PC-9 (cell line): Measurements from ENCODE around the gene EIF4ENIF1. TPM values are rescaled to one million over a fixed set of nuclear protein-coding genes. Genes with fewer than 3 reads are reported as not detected.

Source experiments
- BruUV-seq: library from RNA; stranded (reverse); fragments of 400-500 nt; replicated peaks from 2 replicates; lab custom pipeline; 2021; lab: Mats Ljungman, UMichigan
- CTCF ChIA-PET: fragments of 300-600 bp; sonication (Branson Sonifier 250); formaldehyde crosslinking; loops from one replicate; lab custom pipeline; 2022; ENCODE audit warnings: antibody characterized with exemption; lab: Charles Lee
- POLR2A ChIA-PET: fragments of 300-600 bp; sonication (Branson Sonifier 250); formaldehyde crosslinking; loops from one replicate; lab custom pipeline; 2022; ENCODE audit warnings: antibody characterized with exemption; ENCODE audit not compliant: unreplicated experiment; lab: Charles Lee
- DNase-seq, 2 experiments: peaks; one replicate each; pipeline versions ENCODE4 v3.0.0 to v3.0.0-alpha.2; 2015 to 2022; ENCODE audit warnings: mixed read lengths in 1 of 2
- H2AFZ ChIP-seq: fragments of 200-600 bp; sonication (generic); 2 replicates; pipeline ENCODE4 v1.8.1; 2017; ENCODE audit warnings: antibody characterized with exemption
- H3F3A ChIP-seq: fragments of 200-600 bp; sonication (generic); 2 replicates; pipeline ENCODE4 v1.8.1; 2017; ENCODE audit warnings: antibody characterized with exemption, mild to moderate bottlenecking, low read depth; ENCODE audit not compliant: insufficient read depth
- H3K27ac ChIP-seq: fragments of 200-600 bp; sonication (generic); 2 replicates; pipeline ENCODE4 v1.6.1; 2016; ENCODE audit warnings: mixed run types
- H3K27me3 ChIP-seq: fragments of 200-600 bp; sonication (generic); 2 replicates; pipeline ENCODE4 v1.6.1; 2016; ENCODE audit warnings: low read depth, mixed run types; ENCODE audit not compliant: insufficient read depth
- H3K36me3 ChIP-seq: fragments of 200-600 bp; sonication (generic); 2 replicates; pipeline ENCODE4 v1.6.1; 2016; ENCODE audit warnings: low read depth, mixed run types
- H3K4me1 ChIP-seq: fragments of 200-600 bp; sonication (generic); replicated peaks from 2 replicates; pipeline ENCODE4 v1.6.1; 2016; ENCODE audit warnings: mixed run types; ENCODE audit not compliant: insufficient read depth
- H3K4me2 ChIP-seq: fragments of 200-600 bp; sonication (generic); 2 replicates; pipeline ENCODE4 v1.6.1; 2017; ENCODE audit warnings: mixed run types
- H3K4me3 ChIP-seq: fragments of 200-600 bp; sonication (generic); 2 replicates; pipeline ENCODE4 v1.6.1; 2016; ENCODE audit warnings: mixed run types
- H3K79me2 ChIP-seq: fragments of 200-600 bp; sonication (generic); 2 replicates; pipeline ENCODE4 v1.6.1; 2017; ENCODE audit warnings: low read depth, mixed run types
- H3K9me2 ChIP-seq: fragments of 200-600 bp; sonication (generic); 2 replicates; pipeline ENCODE4 v1.8.1; 2017; ENCODE audit warnings: mild to moderate bottlenecking; ENCODE audit not compliant: insufficient read depth
- H3K9me3 ChIP-seq: fragments of 200-600 bp; sonication (generic); 2 replicates; pipeline ENCODE4 v1.8.1; 2016; ENCODE audit warnings: low read depth; ENCODE audit not compliant: insufficient read depth
- H4K20me1 ChIP-seq: fragments of 200-600 bp; sonication (generic); 2 replicates; pipeline ENCODE4 v1.8.1; 2017; ENCODE audit not compliant: insufficient read depth
- CTCF ChIP-seq: fragments of 200-600 bp; sonication (generic); conservative IDR thresholded peaks from 2 replicates; pipeline ENCODE4 v1.6.1; 2017; ENCODE audit warnings: mixed run types, antibody characterized with exemption, mild to moderate bottlenecking, moderate library complexity
- EZH2 ChIP-seq: fragments of 200-600 bp; sonication (generic); IDR thresholded peaks from 2 replicates; pipeline ENCODE4 v1.8.0; 2017; ENCODE audit warnings: antibody characterized with exemption, low read depth
- intact Hi-C: fragments of 100-400 bp; cut with micrococcal nuclease; formaldehyde crosslinking; loops from one replicate; pipeline ENCODE4 v1.10.0; 2022; ENCODE audit not compliant: unreplicated experiment
- total RNA-seq: library from RNA; stranded (reverse); gene quantifications from 2 replicates; pipeline ENCODE4 v1.2.3, GENCODE V29; 2021

EIF4ENIF1 gene
- total RNA-seq, 1 experiment from 2014 or later, result 21.8 TPM

- H3K36me3 ChIP-seq, result no peaks in the 10 kb centered on the region
- no peaks in the 10 kb centered on the region for H4K20me1 ChIP-seq
- no peak overlapping the region for H3K4me3 ChIP-seq
- TF ChIP-seq CTCF, result no peak
- no peak for TF ChIP-seq EZH2
- no peaks in the 10 kb centered on the region for H3K4me1 ChIP-seq
- no peaks in the 10 kb centered on the region for H3F3A ChIP-seq
- no TSS peak for BruUV-seq
- no peak overlapping the region for H3K27ac ChIP-seq
- intact Hi-C loops, result no loop called here
- no peaks in the 10 kb centered on the region for H3K27me3 ChIP-seq
- no peak overlapping the region for H2AFZ ChIP-seq
- ChIA-PET CTCF (no interaction called here), POLR2A (interaction anchor here (0.7 kb wide), 1 partner anchor 100 kb away, joined by 3 read pairs; no protein-coding TSS in a partner anchor)
- no peak for DNase-seq
- H3K9me3 ChIP-seq, result no peaks in the 10 kb centered on the region
- no peaks in the 10 kb centered on the region for H3K79me2 ChIP-seq
- H3K4me2 ChIP-seq, result no peak overlapping the region
- H3K9me2 ChIP-seq, result no peaks in the 10 kb centered on the region
Observed at GRCh38 chr22:31537019-31537535, 47.4 kb upstream of the EIF4ENIF1 start.

- no peak overlapping the region for H2AFZ ChIP-seq
- H3K27ac ChIP-seq, result no peak overlapping the region
- no peaks in the 10 kb centered on the region for H3K9me3 ChIP-seq
- H3K4me1 ChIP-seq, result no peaks in the 10 kb centered on the region
- TF ChIP-seq EZH2, result no peak
- no peak for TF ChIP-seq CTCF
- H3K27me3 ChIP-seq, result no peaks in the 10 kb centered on the region
- H3K79me2 ChIP-seq, result no peaks in the 10 kb centered on the region
- no peaks in the 10 kb centered on the region for H3K9me2 ChIP-seq
- H3K36me3 ChIP-seq, result no peaks in the 10 kb centered on the region
- POLR2A ChIA-PET, result interaction anchor here (0.5 kb wide), 1 partner anchor 15 kb away, joined by 8 read pairs; no protein-coding TSS in a partner anchor
- H3K4me3 ChIP-seq, result no peak overlapping the region
- CTCF ChIA-PET, result no interaction called here
- H3F3A ChIP-seq, result no peaks in the 10 kb centered on the region
- no peak overlapping the region for H3K4me2 ChIP-seq
- intact Hi-C loops, result no loop called here
- no TSS peak for BruUV-seq
- no peaks in the 10 kb centered on the region; the same call in 1 of the 2 replicates for H4K20me1 ChIP-seq
- DNase-seq, result no peak
Observed at GRCh38 chr22:31533374-31533773, 43.7 kb upstream of the EIF4ENIF1 start.

- no peaks in the 10 kb centered on the region; the same call in 1 of the 2 replicates for H4K20me1 ChIP-seq
- H3F3A ChIP-seq, result no peaks in the 10 kb centered on the region
- no peak overlapping the region for H3K4me3 ChIP-seq
- intact Hi-C loops, result no loop called here
- POLR2A ChIA-PET, result no interaction called here
- no peaks in the 10 kb centered on the region for H3K4me1 ChIP-seq
- H3K36me3 ChIP-seq, result no peaks in the 10 kb centered on the region
- CTCF ChIA-PET, result interaction anchor here (0.6 kb wide), 1 partner anchor 380 kb away, joined by 3 read pairs; no protein-coding TSS in a partner anchor
- TF ChIP-seq CTCF (no peak), EZH2 (no peak)
- no peaks in the 10 kb centered on the region for H3K79me2 ChIP-seq
- BruUV-seq, result no TSS peak
- no peaks in the 10 kb centered on the region for H3K9me2 ChIP-seq
- H2AFZ ChIP-seq, result no peak overlapping the region
- H3K27ac ChIP-seq, result no peak overlapping the region
- no peaks in the 10 kb centered on the region for H3K9me3 ChIP-seq
- no peaks in the 10 kb centered on the region for H3K27me3 ChIP-seq
- DNase-seq, result no peak
- no peak overlapping the region for H3K4me2 ChIP-seq
Observed at GRCh38 chr22:31532060-31532459, 42.4 kb upstream of the EIF4ENIF1 start.
